ENCODE measurements around the gene MC3R.
"Not testable (repeated sequence)": the region's sequence is repeated elsewhere in the genome, so short reads cannot be mapped to it uniquely, and the experiment has no call there.

The MC3R gene

DNA sequence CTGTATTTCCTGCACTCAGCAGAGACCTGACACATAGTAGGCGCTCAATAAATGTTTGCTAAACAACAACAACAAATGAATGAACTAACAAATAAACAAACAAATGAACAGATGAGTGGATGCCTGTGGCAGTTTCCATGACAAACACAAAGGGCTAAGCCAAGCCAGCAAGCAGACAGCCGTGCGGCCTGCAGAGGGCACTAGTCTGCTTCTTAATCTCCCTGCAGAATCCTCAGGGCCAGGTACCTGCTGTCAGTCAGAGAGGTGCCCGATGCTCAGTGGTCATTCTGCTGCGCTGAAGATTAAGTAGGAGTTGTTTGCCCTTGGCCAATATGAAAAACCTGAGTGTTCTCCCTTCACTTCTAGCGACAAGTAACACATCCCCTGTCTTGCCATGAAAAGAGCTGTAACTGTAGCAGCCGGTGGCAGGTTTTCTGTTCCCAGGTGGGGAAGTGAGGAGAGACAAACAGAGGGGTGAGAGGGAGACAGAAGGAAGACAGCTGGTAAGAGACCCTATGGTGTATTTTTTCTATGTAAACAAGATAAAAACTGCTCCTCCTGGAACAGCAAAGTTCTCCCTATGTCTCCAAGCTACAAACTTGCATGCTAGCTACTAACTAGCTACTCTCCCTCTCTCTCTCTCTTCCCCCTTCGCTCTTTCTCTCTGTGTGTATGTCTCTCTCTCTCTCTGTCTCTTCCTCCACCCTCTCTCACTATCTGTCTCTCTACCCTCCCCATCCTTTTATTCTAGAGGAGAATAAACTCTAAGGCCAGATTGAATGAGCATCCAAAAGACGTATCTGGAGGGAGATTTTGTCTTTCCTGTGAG lies at the start of gene MC3R:
TSS of gene MC3R (plus strand) at position 779 of the 829 bp plus-strand sequence. CDS start 112 bp downstream, outside the sequence.
- DNase-seq: peak; percentile 15

GRCh38 chr20:56200456-56200855 lies 48.1 kb upstream of the MC3R start:
- DNase-seq: no peak

GRCh38 chr20:56202493-56203077 lies 45.9 kb upstream of the MC3R start:
- DNase-seq: no peak

DNA sequence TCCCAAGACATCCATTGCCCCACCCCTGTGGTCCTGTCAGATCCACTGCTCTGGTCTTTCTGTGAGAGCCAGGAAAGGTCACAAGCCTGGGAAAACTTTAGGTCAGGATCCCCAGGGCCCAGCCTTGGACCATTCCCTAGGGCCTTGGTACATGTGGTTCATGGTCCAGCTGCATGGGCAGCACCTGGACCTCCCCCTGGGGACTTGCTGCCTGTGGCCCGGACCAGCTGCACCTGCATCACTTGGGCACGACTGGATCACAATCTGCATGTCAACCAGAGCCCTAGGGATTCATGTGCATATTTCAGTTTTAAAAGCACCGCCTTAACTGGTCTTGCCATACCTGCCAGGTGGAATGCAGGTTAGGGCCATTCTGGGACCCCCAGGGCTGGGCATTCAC lies 44.3 kb upstream of the MC3R start:
- no peak for DNase-seq

GRCh38 chr20:56205346-56205745 lies 43.2 kb upstream of the MC3R start:
- DNase-seq: no peak

- DNase-seq: no peak
Measured at GRCh38 chr20:56207656-56208055, 40.9 kb upstream of the MC3R start.

DNA sequence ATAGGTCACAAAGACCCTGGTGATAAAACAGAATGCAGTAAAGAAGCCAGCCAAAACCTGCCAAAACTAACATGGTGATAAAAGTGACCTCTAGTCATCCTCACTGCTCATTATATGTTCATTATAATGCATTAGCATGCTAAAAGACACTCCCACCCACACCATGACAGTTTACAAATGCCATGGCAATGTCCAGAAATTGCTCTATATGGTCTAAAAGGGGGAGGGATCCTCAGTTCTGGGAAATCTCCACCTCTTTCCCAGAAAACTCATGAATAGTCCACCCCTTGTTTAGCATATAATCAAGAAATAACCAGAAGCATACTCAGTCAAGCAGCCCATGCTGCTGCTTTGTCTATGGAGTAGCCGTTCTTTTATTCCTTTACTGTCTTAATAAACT lies 40.4 kb upstream of the MC3R start:
- no peak for DNase-seq

- DNase-seq: no peak
Measured at GRCh38 chr20:56211051-56211450, 37.5 kb upstream of the MC3R start.

- DNase-seq: no peak
Measured at GRCh38 chr20:56212091-56212490, 36.4 kb upstream of the MC3R start.

- DNase-seq: no peak
Measured at GRCh38 chr20:56213321-56213720, 35.2 kb upstream of the MC3R start.

- no peak for DNase-seq
Measured at GRCh38 chr20:56215115-56215514, 33.4 kb upstream of the MC3R start.

- DNase-seq: no peak
Measured at GRCh38 chr20:56217829-56218228, 30.7 kb upstream of the MC3R start.

GRCh38 chr20:56221186-56221585 lies 27.3 kb upstream of the MC3R start:
- DNase-seq: not testable (repeated sequence)

- DNase-seq: no peak
Measured at GRCh38 chr20:56222201-56222600, 26.3 kb upstream of the MC3R start.

DNA sequence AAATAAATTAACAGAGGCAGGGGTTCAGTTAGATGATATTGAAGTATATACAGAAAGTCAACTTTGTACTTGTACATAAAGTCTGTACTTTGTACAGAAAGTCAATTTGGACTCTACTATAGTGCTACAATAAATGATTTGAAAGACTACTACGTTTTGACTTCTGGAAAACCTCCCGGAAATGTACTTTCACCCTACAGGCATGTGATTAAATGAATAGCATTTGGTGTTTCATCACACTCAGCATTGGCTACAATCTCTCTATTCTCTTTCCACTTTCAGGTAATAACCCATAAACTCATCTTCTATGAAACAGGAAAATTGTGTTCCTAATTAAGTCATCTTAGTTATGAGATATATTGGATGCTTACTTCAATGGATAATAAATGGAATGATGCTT lies 25.6 kb upstream of the MC3R start:
- DNase-seq: no peak

DNA sequence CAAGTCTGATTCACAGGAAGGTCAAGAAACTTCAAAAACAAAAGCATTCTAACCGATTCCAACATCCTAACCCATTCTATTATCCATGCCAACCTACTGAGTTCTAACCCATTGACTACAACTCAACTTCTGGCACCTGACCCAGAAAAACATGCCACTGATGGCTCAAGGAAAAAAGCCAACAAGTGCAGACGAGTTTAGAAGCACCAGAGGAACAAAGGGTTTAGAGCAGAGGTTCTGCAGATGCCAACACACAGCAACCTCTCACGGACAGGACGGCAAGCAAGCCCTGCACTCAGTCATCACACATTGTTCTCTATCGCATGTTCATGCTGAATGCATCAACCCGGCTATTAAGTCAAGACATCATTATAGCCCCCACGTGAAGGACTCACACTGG lies 25.2 kb upstream of the MC3R start:
- DNase-seq: no peak

GRCh38 chr20:56228021-56228420 lies 20.5 kb upstream of the MC3R start:
- DNase-seq: no peak

GRCh38 chr20:56229812-56230211 lies 18.7 kb upstream of the MC3R start:
- DNase-seq: no peak

DNA sequence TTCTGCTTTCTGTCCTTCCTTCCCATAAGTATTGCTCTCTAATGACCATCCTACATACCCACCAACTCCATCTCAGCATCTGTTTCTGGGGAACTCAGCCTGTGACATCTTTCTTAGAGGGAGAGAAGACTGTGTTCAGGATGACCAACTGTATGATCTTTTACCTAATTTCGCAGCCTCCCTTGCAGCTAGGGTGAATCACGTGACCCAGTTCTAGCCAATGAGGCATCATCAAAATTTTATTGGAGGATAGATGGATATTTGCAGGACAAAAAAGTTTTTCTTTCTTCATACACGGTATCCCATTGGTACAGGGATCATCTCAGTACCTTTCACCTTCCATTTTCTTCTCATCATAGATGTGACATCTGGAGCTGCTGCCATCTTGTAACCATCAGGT lies 14.4 kb upstream of the MC3R start:
- no peak for DNase-seq

DNA sequence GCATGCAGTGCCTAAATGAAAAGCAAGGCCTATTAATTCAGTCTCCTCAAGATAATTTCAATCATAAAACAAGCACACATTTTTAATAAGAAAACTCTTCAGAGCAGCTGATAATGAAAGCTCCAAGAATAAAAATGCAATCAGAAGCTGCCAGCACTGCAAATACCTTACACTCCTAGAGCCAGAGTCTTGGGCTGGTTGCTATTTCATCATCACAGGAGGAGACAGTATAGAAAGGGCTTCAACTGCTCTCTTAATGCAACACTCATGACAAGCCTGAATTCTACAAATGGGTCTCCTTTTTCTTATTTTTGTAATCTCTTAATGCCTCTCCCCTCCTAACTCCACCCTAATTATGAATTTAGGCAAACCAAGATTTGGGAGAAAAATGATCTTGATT lies 11.2 kb upstream of the MC3R start:
- no peak for DNase-seq

- no peak for DNase-seq
Measured at GRCh38 chr20:56244259-56244658, 4.3 kb upstream of the MC3R start.

GRCh38 chr20:56245761-56246160 lies 2.8 kb upstream of the MC3R start:
- no peak for DNase-seq

DNA sequence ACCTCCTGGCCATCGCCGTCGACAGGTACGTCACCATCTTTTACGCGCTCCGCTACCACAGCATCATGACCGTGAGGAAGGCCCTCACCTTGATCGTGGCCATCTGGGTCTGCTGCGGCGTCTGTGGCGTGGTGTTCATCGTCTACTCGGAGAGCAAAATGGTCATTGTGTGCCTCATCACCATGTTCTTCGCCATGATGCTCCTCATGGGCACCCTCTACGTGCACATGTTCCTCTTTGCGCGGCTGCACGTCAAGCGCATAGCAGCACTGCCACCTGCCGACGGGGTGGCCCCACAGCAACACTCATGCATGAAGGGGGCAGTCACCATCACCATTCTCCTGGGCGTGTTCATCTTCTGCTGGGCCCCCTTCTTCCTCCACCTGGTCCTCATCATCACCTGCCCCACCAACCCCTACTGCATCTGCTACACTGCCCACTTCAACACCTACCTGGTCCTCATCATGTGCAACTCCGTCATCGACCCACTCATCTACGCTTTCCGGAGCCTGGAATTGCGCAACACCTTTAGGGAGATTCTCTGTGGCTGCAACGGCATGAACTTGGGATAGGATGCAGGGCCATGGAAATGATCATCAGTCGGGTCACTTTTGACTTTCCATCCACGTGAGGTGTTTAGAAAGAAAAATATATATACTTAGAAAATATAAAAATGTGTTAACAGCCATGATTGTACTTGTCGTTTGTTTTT lies 868 bp downstream of the MC3R start:
- peak; percentile 6 for DNase-seq

DNA sequence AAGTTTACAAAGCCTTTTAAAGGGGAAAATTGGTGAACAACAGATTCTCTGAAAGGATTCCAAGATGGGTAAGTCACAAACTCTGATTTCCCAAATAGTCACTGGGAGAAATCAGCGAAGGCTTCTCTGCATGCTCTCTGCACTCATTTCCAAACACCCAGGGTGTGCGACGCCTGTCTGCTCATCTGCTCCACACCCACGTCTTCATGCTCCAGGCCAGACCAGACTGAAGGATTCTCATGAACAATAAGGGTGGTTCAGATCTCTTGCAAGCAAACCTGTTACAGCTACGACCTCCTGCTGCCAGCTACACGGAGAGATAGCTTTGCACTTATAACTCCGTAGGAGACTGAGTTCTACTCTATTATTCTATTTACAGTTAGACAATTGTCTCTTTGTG lies 1.4 kb downstream of the MC3R start:
- no peak for DNase-seq

Measured in fibroblast of skin of right biceps (primary cell).